ENCODE results near the gene ENO2.

The ENO2 gene

GRCh38 chr12:6959805-6960592 is 45.6 kb downstream of the ENO2 start:
- H3K27ac ChIP-seq (ENCODE audit: insufficient read depth in 1 of 2, low read depth in 1 of 2, low read length in 2 of 2, poor library complexity in 1 of 2, severe bottlenecking in 2 of 2), result peak overlapping the region in 1 of 2 experiments; percentile 77
- H3K4me3 ChIP-seq (ENCODE audit: control insufficient read depth in 1 of 7, extremely low read depth in 1 of 7, insufficient read depth in 4 of 7, low read depth in 2 of 7, low read length in 6 of 7), result peak overlapping the region in 3 of 7 experiments; percentile 52 to 64 (median 58)
- POLR2A ChIA-PET, result interaction anchor here (1.0 to 2.8 kb wide), 3 partner anchors 11 to 16 kb away, joined by 6 to 42 read pairs (median 26); partner anchors contain the start of genes C12orf57 and RNU7-1
- H3K27me3 ChIP-seq (replicated peaks in 2 of 5; ENCODE audit: control insufficient read depth in 4 of 5, insufficient read depth in 5 of 5, low read length in 4 of 5), result no peaks in the 10 kb centered on the region
- CTCF ChIA-PET, result interaction anchor here (1.1 to 13.5 kb wide), 5 partner anchors 9 to 136 kb away, joined by 3 to 441 read pairs (median 7); partner anchors contain the start of genes C12orf57, PTPN6, RNU7-1 and SPSB2
- no peak for DNase-seq
- peaks cover 11 to 92% (median 89%) of the 10 kb centered on the region in 4 experiments for H3K4me1 ChIP-seq (ENCODE audit: control extremely low read depth in 1 of 4, control insufficient read depth in 4 of 4, insufficient read depth in 4 of 4, low read length in 3 of 4)
- H3K9me3 ChIP-seq (ENCODE audit: control extremely low read depth in 1 of 5, control insufficient read depth in 4 of 5, insufficient read depth in 2 of 5, low read depth in 1 of 5, low read length in 4 of 5), result no peaks in the 10 kb centered on the region
- WGBS (ENCODE audit: insufficient coverage), result 83% methylated on average over 11 of the region's 26 CpGs
- peaks cover 14 to 71% (median 41%) of the 10 kb centered on the region in 4 experiments for H3K36me3 ChIP-seq (ENCODE audit: control insufficient read depth in 4 of 4, insufficient read depth in 4 of 4, low read length in 3 of 4)

- peak in 1 of 3 donors; percentile 19 for DNase-seq
- Histone ChIP-seq H3K4me3 (ENCODE audit: control insufficient read depth in 1 of 7, extremely low read depth in 1 of 7, insufficient read depth in 4 of 7, low read depth in 2 of 7, low read length in 6 of 7) (peak overlapping the region in 1 of 7 experiments; percentile 7), H3K27ac (ENCODE audit: insufficient read depth in 1 of 2, low read depth in 1 of 2, low read length in 2 of 2, poor library complexity in 1 of 2, severe bottlenecking in 2 of 2) (peak overlapping the region; percentile 55 to 73), H3K36me3 (ENCODE audit: control insufficient read depth in 4 of 4, insufficient read depth in 4 of 4, low read length in 3 of 4) (peaks cover 18 to 70% (median 42%) of the 10 kb centered on the region in 4 experiments), H3K9me3 (ENCODE audit: control extremely low read depth in 1 of 5, control insufficient read depth in 4 of 5, insufficient read depth in 2 of 5, low read depth in 1 of 5, low read length in 4 of 5) (no peaks in the 10 kb centered on the region), H3K27me3 (replicated peaks in 2 of 5; ENCODE audit: control insufficient read depth in 4 of 5, insufficient read depth in 5 of 5, low read length in 4 of 5) (no peaks in the 10 kb centered on the region), H3K4me1 (ENCODE audit: control extremely low read depth in 1 of 4, control insufficient read depth in 4 of 4, insufficient read depth in 4 of 4, low read length in 3 of 4) (peaks cover 9 to 91% (median 83%) of the 10 kb centered on the region in 4 experiments)
- CTCF ChIA-PET, result interaction anchor here (1.1 to 13.5 kb wide), 5 partner anchors 16 to 135 kb away, joined by 3 to 441 read pairs (median 7); partner anchors contain the start of genes C12orf57, PTPN6, RNU7-1 and SPSB2
- WGBS (ENCODE audit: insufficient coverage), result 93% methylated on average over 10 of the region's 13 CpGs
- POLR2A ChIA-PET, result interaction anchor here (1.5 to 2.8 kb wide), 3 partner anchors 9 to 17 kb away, joined by 4 to 42 read pairs (median 17); partner anchors contain the start of genes C12orf57, PTPN6 and RNU7-1
These were observed 46.4 kb downstream of the ENO2 start for GRCh38 chr12:6960593-6961277.

GRCh38 chr12:6961278-6961694 is 46.9 kb downstream of the ENO2 start:
- Histone ChIP-seq H3K36me3 (ENCODE audit: control insufficient read depth in 4 of 4, insufficient read depth in 4 of 4, low read length in 3 of 4) (peaks cover 16 to 70% (median 40%) of the 10 kb centered on the region in 4 experiments), H3K4me3 (ENCODE audit: control insufficient read depth in 1 of 7, extremely low read depth in 1 of 7, insufficient read depth in 4 of 7, low read depth in 2 of 7, low read length in 6 of 7) (peak overlapping the region in 3 of 7 experiments; percentile 29 to 54 (median 38)), H3K27ac (ENCODE audit: insufficient read depth in 1 of 2, low read depth in 1 of 2, low read length in 2 of 2, poor library complexity in 1 of 2, severe bottlenecking in 2 of 2) (peak overlapping the region; percentile 55 to 73), H3K27me3 (replicated peaks in 2 of 5; ENCODE audit: control insufficient read depth in 4 of 5, insufficient read depth in 5 of 5, low read length in 4 of 5) (no peaks in the 10 kb centered on the region), H3K9me3 (ENCODE audit: control extremely low read depth in 1 of 5, control insufficient read depth in 4 of 5, insufficient read depth in 2 of 5, low read depth in 1 of 5, low read length in 4 of 5) (no peaks in the 10 kb centered on the region), H3K4me1 (ENCODE audit: control extremely low read depth in 1 of 4, control insufficient read depth in 4 of 4, insufficient read depth in 4 of 4, low read length in 3 of 4) (peaks cover 9 to 87% (median 78%) of the 10 kb centered on the region in 4 experiments)
- ChIA-PET POLR2A (interaction anchor here (1.2 to 2.8 kb wide), 4 partner anchors 9 to 17 kb away, joined by 3 to 42 read pairs (median 10); partner anchors contain the start of genes C12orf57, EMG1, PTPN6 and RNU7-1), CTCF (interaction anchor here (0.9 to 13.5 kb wide), 10 partner anchors 16 to 135 kb away, joined by 3 to 441 read pairs (median 6); partner anchors contain the start of genes C12orf57, PTPN6, RNU7-1 and SPSB2)
- DNase-seq, result peak; percentile 75 to 89 (median 85)
- 42% methylated on average over 23 of the region's 24 CpGs for WGBS (ENCODE audit: insufficient coverage)

- no peaks in the 10 kb centered on the region for H3K9me3 ChIP-seq (ENCODE audit: control extremely low read depth in 1 of 5, control insufficient read depth in 4 of 5, insufficient read depth in 2 of 5, low read depth in 1 of 5, low read length in 4 of 5)
- H3K27ac ChIP-seq (ENCODE audit: insufficient read depth in 1 of 2, low read depth in 1 of 2, low read length in 2 of 2, poor library complexity in 1 of 2, severe bottlenecking in 2 of 2), result peak overlapping the region; percentile 40 to 73
- WGBS (ENCODE audit: insufficient coverage), result 17% methylated on average over 9 of the region's 16 CpGs
- peaks cover 9 to 82% (median 73%) of the 10 kb centered on the region in 4 experiments for H3K4me1 ChIP-seq (ENCODE audit: control extremely low read depth in 1 of 4, control insufficient read depth in 4 of 4, insufficient read depth in 4 of 4, low read length in 3 of 4)
- no peaks in the 10 kb centered on the region for H3K27me3 ChIP-seq (replicated peaks in 2 of 5; ENCODE audit: control insufficient read depth in 4 of 5, insufficient read depth in 5 of 5, low read length in 4 of 5)
- peak overlapping the region in 4 of 7 experiments; percentile 29 to 54 (median 41) for H3K4me3 ChIP-seq (ENCODE audit: control insufficient read depth in 1 of 7, extremely low read depth in 1 of 7, insufficient read depth in 4 of 7, low read depth in 2 of 7, low read length in 6 of 7)
- ChIA-PET POLR2A (interaction anchor here (0.8 to 2.8 kb wide), 5 partner anchors 9 to 24 kb away, joined by 3 to 42 read pairs (median 4); partner anchors contain the start of genes C12orf57, EMG1, PTPN6 and RNU7-1), CTCF (interaction anchor here (0.6 to 13.5 kb wide), 10 partner anchors 7 to 149 kb away, joined by 3 to 441 read pairs (median 5); partner anchors contain the start of genes C12orf57, PTPN6, RNU7-1 and SPSB2)
- peaks cover 17 to 69% (median 38%) of the 10 kb centered on the region in 4 experiments for H3K36me3 ChIP-seq (ENCODE audit: control insufficient read depth in 4 of 4, insufficient read depth in 4 of 4, low read length in 3 of 4)
- DNase-seq, result peak in 2 of 3 donors; percentile 86 to 89
These were observed 47.4 kb downstream of the ENO2 start for GRCh38 chr12:6961695-6962284.

- CTCF ChIA-PET, result interaction anchor here (0.6 to 13.5 kb wide), 9 partner anchors 8 to 148 kb away, joined by 3 to 441 read pairs (median 6); partner anchors contain the start of genes C12orf57, PTPN6, RNU7-1 and SPSB2
- Histone ChIP-seq H3K27me3 (replicated peaks in 2 of 5; ENCODE audit: control insufficient read depth in 4 of 5, insufficient read depth in 5 of 5, low read length in 4 of 5) (no peaks in the 10 kb centered on the region), H3K4me1 (ENCODE audit: control extremely low read depth in 1 of 4, control insufficient read depth in 4 of 4, insufficient read depth in 4 of 4, low read length in 3 of 4) (peaks cover 5 to 75% (median 66%) of the 10 kb centered on the region in 4 experiments), H3K27ac (ENCODE audit: insufficient read depth in 1 of 2, low read depth in 1 of 2, low read length in 2 of 2, poor library complexity in 1 of 2, severe bottlenecking in 2 of 2) (peak overlapping the region; percentile 40 to 73), H3K9me3 (ENCODE audit: control extremely low read depth in 1 of 5, control insufficient read depth in 4 of 5, insufficient read depth in 2 of 5, low read depth in 1 of 5, low read length in 4 of 5) (no peaks in the 10 kb centered on the region), H3K4me3 (ENCODE audit: control insufficient read depth in 1 of 7, extremely low read depth in 1 of 7, insufficient read depth in 4 of 7, low read depth in 2 of 7, low read length in 6 of 7) (peak overlapping the region in 4 of 7 experiments; percentile 29 to 54 (median 41)), H3K36me3 (ENCODE audit: control insufficient read depth in 4 of 4, insufficient read depth in 4 of 4, low read length in 3 of 4) (peaks cover 14 to 69% (median 37%) of the 10 kb centered on the region in 4 experiments)
- POLR2A ChIA-PET, result interaction anchor here (0.8 to 2.8 kb wide), 5 partner anchors 9 to 24 kb away, joined by 3 to 42 read pairs (median 4); partner anchors contain the start of genes C12orf57, EMG1, PTPN6 and RNU7-1
- 66% methylated on average over 22 of the region's 25 CpGs for WGBS (ENCODE audit: insufficient coverage)
- no peak for DNase-seq
These were observed 48.1 kb downstream of the ENO2 start for GRCh38 chr12:6962285-6963015.

Measured in common myeloid progenitor, CD34-positive (primary cell).